SU-DHL-6 (cell line): ENCODE results near the gene AFAP1.

Source experiments
- H2AFZ ChIP-seq: fragments of 200-600 bp; sonication (generic); 2 replicates; pipeline ENCODE4 v1.6.1; 2014; ENCODE audit warnings: low read depth, mild to moderate bottlenecking, moderate library complexity, mixed read lengths, antibody characterized with exemption, low read length; ENCODE audit not compliant: severe bottlenecking
- H3F3A ChIP-seq: fragments of 200-600 bp; shearing (Covaris generic); 2 replicates; pipeline ENCODE4 v1.6.0; 2016; ENCODE audit warnings: antibody characterized with exemption, mild to moderate bottlenecking; ENCODE audit not compliant: insufficient read depth
- H3K27ac ChIP-seq: fragments of 200-600 bp; sonication (generic); 2 replicates; pipeline ENCODE4 v1.5.1; 2016; ENCODE audit warnings: low read depth, mild to moderate bottlenecking, low read length, moderate library complexity, mixed read lengths
- H3K27me3 ChIP-seq: fragments of 200-600 bp; sonication (generic), shearing (Covaris generic); 2 replicates; pipeline ENCODE4 v1.6.0; 2014; ENCODE audit warnings: mild to moderate bottlenecking, low read length
- H3K36me3 ChIP-seq: fragments of 200-600 bp; sonication (generic); 2 replicates; pipeline ENCODE4 v1.6.1; 2014; ENCODE audit warnings: mild to moderate bottlenecking, low read length, mixed read lengths
- H3K4me2 ChIP-seq: fragments of 300-600, 200-600 bp; shearing (Covaris generic), sonication (generic); 2 replicates; pipeline ENCODE4 v1.6.0; 2014; ENCODE audit warnings: low read length, low read depth, mild to moderate bottlenecking; ENCODE audit not compliant: poor library complexity, severe bottlenecking
- H3K4me3 ChIP-seq: fragments of 200-600 bp; sonication (generic); 2 replicates; pipeline ENCODE4 v1.5.1; 2014; ENCODE audit warnings: antibody characterized with exemption, low read length, mild to moderate bottlenecking, mixed read lengths; ENCODE audit not compliant: insufficient read depth, poor library complexity, severe bottlenecking
- H3K79me2 ChIP-seq: fragments of 200-600 bp; sonication (generic); 2 replicates; pipeline ENCODE4 v1.6.1; 2014; ENCODE audit warnings: mild to moderate bottlenecking, low read length, moderate library complexity; ENCODE audit not compliant: insufficient read depth
- H3K9ac ChIP-seq: fragments of 200-600 bp; sonication (generic); 2 replicates; pipeline ENCODE4 v1.7.0; 2014; ENCODE audit warnings: mild to moderate bottlenecking, low read length
- H3K9me2 ChIP-seq: fragments of 200-600 bp; sonication (generic); replicated peaks from 2 replicates; pipeline ENCODE4 v1.6.1; 2014; ENCODE audit warnings: low read length; ENCODE audit not compliant: insufficient read depth
- H3K9me3 ChIP-seq: fragments of 200-600 bp; sonication (generic); 2 replicates; pipeline ENCODE4 v1.6.1; 2014; ENCODE audit warnings: low read length, mixed read lengths; ENCODE audit not compliant: insufficient read depth
- H4K20me1 ChIP-seq: fragments of 200-600 bp; sonication (generic); 2 replicates; pipeline ENCODE4 v1.6.1; 2014; ENCODE audit warnings: low read depth, mild to moderate bottlenecking, antibody characterized with exemption, low read length, moderate library complexity, mixed read lengths
- EZH2phosphoT487 ChIP-seq: fragments of 200-600 bp; sonication (generic), shearing (Covaris generic); conservative IDR thresholded peaks from 2 replicates; pipeline ENCODE4 v1.6.1; 2018; ENCODE audit warnings: mild to moderate bottlenecking, antibody characterized with exemption, low read length, moderate library complexity, mixed read lengths
- TF ChIP-seq, protein P1 (sequence below): fragments of 200-600 bp; sonication (generic); IDR thresholded peaks from one replicate; pipeline ENCODE4 v1.5.1; 2017; ENCODE audit warnings: antibody characterized with exemption, mild to moderate bottlenecking, low read length, moderate library complexity; ENCODE audit not compliant: insufficient read depth, poor library complexity, severe bottlenecking

AFAP1 gene

DNA sequence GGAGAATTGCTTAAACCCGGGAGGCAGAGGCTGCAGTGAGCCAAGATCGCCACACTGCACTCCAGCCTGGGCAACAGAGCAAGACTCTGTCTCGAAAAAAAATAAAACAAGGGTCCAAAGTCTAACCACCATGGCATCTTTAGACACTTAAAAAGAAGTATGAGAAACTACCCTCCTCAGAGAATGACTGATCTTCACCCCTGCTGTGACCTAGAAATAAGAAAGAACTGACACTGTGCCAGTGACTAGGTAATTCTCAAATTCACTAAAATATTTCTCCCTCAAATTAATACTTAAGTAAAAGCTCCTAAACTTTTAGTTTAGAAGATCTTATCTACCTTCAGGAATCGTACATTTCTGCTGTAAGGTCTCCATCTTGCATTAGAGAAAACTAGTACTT, 80.3 kb downstream of the AFAP1 start:
- Histone ChIP-seq H3F3A (no peaks in the 10 kb centered on the region), H3K9me2 (no peaks in the 10 kb centered on the region), H3K4me3 (no peak overlapping the region), H3K79me2 (no peaks in the 10 kb centered on the region), H3K9me3 (0 out of 2 replicates have a peak, but pooled peaks cover 4% of the 10 kb centered on the region), H3K27ac (no peak overlapping the region), H4K20me1 (no peaks in the 10 kb centered on the region), H2AFZ (no peak overlapping the region), H3K36me3 (no peaks in the 10 kb centered on the region), H3K4me2 (no peak overlapping the region), H3K9ac (no peak overlapping the region), H3K27me3 (no peaks in the 10 kb centered on the region)
- TF ChIP-seq, protein P1, sequence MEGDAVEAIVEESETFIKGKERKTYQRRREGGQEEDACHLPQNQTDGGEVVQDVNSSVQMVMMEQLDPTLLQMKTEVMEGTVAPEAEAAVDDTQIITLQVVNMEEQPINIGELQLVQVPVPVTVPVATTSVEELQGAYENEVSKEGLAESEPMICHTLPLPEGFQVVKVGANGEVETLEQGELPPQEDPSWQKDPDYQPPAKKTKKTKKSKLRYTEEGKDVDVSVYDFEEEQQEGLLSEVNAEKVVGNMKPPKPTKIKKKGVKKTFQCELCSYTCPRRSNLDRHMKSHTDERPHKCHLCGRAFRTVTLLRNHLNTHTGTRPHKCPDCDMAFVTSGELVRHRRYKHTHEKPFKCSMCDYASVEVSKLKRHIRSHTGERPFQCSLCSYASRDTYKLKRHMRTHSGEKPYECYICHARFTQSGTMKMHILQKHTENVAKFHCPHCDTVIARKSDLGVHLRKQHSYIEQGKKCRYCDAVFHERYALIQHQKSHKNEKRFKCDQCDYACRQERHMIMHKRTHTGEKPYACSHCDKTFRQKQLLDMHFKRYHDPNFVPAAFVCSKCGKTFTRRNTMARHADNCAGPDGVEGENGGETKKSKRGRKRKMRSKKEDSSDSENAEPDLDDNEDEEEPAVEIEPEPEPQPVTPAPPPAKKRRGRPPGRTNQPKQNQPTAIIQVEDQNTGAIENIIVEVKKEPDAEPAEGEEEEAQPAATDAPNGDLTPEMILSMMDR: no peak
- no peak for TF ChIP-seq EZH2phosphoT487

DNA sequence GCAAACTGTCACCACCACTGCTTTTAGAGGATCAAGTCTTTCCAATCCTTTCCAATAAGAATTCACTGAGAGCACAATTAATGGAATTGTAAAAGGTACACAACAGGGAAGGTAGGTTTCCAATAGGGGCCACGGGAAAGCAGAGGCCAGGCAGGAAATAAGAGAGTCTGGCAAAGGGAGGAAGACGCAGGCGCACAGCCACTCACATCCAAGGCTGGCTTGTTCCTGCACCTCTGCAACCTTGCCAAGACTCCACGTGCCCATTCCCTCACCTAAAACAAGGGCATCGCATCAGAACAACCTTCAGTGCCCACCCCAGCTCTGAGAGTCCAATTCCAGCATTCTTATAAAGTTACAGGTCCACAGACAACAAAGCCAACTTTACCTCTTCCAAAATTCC, 81.2 kb downstream of the AFAP1 start:
- H3K79me2 ChIP-seq: no peaks in the 10 kb centered on the region
- no peaks in the 10 kb centered on the region for H3F3A ChIP-seq
- H4K20me1 ChIP-seq: no peaks in the 10 kb centered on the region
- H3K27ac ChIP-seq: no peak overlapping the region
- H3K9ac ChIP-seq: no peak overlapping the region
- H3K27me3 ChIP-seq: no peaks in the 10 kb centered on the region
- no peaks in the 10 kb centered on the region for H3K36me3 ChIP-seq
- H2AFZ ChIP-seq: no peak overlapping the region
- H3K9me2 ChIP-seq: no peaks in the 10 kb centered on the region
- H3K4me3 ChIP-seq: no peak overlapping the region
- no peak for TF ChIP-seq EZH2phosphoT487
- TF ChIP-seq, protein P1: no peak
- H3K4me2 ChIP-seq: no peak overlapping the region
- no peaks in the 10 kb centered on the region for H3K9me3 ChIP-seq

DNA sequence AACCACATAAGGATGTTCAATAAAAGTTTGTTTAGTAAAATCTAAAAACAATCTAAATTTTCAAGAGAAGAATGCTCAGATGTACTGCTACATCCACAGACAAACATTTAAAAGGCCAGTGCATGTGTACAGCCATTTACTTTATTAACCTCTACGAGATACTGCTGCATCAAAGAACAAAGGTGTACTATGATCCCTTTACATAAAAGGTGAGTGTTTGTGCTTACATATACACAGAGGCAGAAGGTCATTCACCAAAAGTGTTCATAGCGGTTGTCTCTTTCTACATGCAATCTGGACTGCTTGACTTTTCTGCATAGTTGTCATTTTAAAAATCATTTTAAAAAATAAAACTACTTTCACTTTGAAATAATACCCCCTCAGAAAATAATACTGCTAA, 81.7 kb downstream of the AFAP1 start:
- H3K9me2 ChIP-seq: no peaks in the 10 kb centered on the region
- H3K9ac ChIP-seq: no peak overlapping the region
- no peaks in the 10 kb centered on the region for H3K36me3 ChIP-seq
- H4K20me1 ChIP-seq: no peaks in the 10 kb centered on the region
- TF ChIP-seq, protein P1: no peak
- TF ChIP-seq EZH2phosphoT487: no peak
- no peaks in the 10 kb centered on the region for H3K79me2 ChIP-seq
- H3K9me3 ChIP-seq: no peaks in the 10 kb centered on the region
- H3K27ac ChIP-seq: no peak overlapping the region
- no peak overlapping the region for H3K4me2 ChIP-seq
- no peaks in the 10 kb centered on the region for H3F3A ChIP-seq
- H3K27me3 ChIP-seq: no peaks in the 10 kb centered on the region
- H2AFZ ChIP-seq: no peak overlapping the region
- no peak overlapping the region for H3K4me3 ChIP-seq
